Measurements from ENCODE around the gene IKZF5. TPM values are rescaled to one million over a fixed set of nuclear protein-coding genes. Genes with fewer than 3 reads are reported as not detected.

IKZF5 gene
- total and polyA plus RNA-seq, 2 donors (not counting 1 experiment from before 2014, with no cell fraction given) = 15.8 to 24.6 TPM

DNA sequence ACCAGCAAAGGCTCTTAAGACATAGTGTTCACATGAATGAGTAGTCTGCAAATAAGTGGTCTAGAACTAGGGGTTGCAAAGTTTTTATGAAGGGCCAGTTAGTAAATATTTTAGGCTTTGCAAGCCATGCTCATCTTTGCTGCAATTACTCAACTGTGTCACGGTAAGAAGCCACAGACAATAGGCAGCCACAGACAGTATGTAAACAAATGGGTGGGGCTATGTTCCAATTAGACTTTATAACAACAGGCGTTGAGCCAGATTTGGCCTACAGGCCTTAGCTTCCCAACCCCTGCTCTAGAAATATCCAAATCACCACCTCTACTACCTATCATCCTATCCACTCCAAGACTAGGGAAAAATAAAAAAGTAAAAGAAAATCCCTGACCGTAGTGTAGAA, 9.2 kb downstream of the IKZF5 start:
- ATAC-seq (ENCODE audit: low read depth) = no peak
- DNase-seq = no peak
- 60% methylated on average over 1 of the region's 3 CpGs for WGBS (ENCODE audit: insufficient coverage)
- no peak overlapping the region for H3K4me3 ChIP-seq (ENCODE audit: control extremely low read depth in 1 of 5, extremely low read depth in 1 of 5, insufficient read depth in 1 of 5, low read depth in 2 of 5, low read length in 4 of 5)
- Mint-ChIP-seq H3K9me3 (ENCODE audit: insufficient read depth) (no peaks in the 10 kb centered on the region), H3K4me3 (no peak overlapping the region), H3K4me1 (peaks cover 23% of the 10 kb centered on the region), H3K27ac (no peak overlapping the region), H3K27me3 (no peaks in the 10 kb centered on the region)
- no peak for TF ChIP-seq EZH2 (IDR thresholded peaks at IDR 0.05; ENCODE audit: borderline replicate concordance, insufficient read depth, low read depth, low read length, poor library complexity, severe bottlenecking)
- TF ChIP-seq, protein P1, sequence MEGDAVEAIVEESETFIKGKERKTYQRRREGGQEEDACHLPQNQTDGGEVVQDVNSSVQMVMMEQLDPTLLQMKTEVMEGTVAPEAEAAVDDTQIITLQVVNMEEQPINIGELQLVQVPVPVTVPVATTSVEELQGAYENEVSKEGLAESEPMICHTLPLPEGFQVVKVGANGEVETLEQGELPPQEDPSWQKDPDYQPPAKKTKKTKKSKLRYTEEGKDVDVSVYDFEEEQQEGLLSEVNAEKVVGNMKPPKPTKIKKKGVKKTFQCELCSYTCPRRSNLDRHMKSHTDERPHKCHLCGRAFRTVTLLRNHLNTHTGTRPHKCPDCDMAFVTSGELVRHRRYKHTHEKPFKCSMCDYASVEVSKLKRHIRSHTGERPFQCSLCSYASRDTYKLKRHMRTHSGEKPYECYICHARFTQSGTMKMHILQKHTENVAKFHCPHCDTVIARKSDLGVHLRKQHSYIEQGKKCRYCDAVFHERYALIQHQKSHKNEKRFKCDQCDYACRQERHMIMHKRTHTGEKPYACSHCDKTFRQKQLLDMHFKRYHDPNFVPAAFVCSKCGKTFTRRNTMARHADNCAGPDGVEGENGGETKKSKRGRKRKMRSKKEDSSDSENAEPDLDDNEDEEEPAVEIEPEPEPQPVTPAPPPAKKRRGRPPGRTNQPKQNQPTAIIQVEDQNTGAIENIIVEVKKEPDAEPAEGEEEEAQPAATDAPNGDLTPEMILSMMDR (IDR thresholded peaks at IDR 0.05) = no peak
- ChIA-PET POLR2A (no interaction called here), CTCF (interaction anchor here (0.7 kb wide), 1 partner anchor 15 kb away, joined by 4 read pairs; no protein-coding TSS in a partner anchor)
- peaks cover 0 to 38% of the 10 kb centered on the region in 2 experiments for H3K36me3 ChIP-seq (replicated peaks in 1 of 2; ENCODE audit: control extremely low read depth in 1 of 2, control insufficient read depth in 1 of 2, extremely low read depth in 1 of 2, insufficient read depth in 2 of 2, low read length in 1 of 2)
- H2AFZ ChIP-seq (ENCODE audit: insufficient read depth, low read depth, low read length, poor library complexity, severe bottlenecking) = no peak overlapping the region
- no peak overlapping the region for H3K27ac ChIP-seq (ENCODE audit: low read length in 2 of 2)
- H3K9me3 ChIP-seq (ENCODE audit: control extremely low read depth in 1 of 3, control insufficient read depth in 2 of 3, insufficient read depth in 1 of 3, low read length in 2 of 3) = no peaks in the 10 kb centered on the region
- no peak overlapping the region for H3K4me2 ChIP-seq (replicated peaks; ENCODE audit: low read depth, low read length, poor library complexity, severe bottlenecking)
- peaks cover 70% of the 10 kb centered on the region for H3K79me2 ChIP-seq (ENCODE audit: control insufficient read depth, insufficient read depth, low read length)
- H3K9ac ChIP-seq (ENCODE audit: low read length) = no peak overlapping the region
- H3K27me3 ChIP-seq (replicated peaks in 1 of 4; ENCODE audit: control extremely low read depth in 1 of 4, control insufficient read depth in 3 of 4, insufficient read depth in 4 of 4, low read length in 3 of 4) = no peaks in the 10 kb centered on the region
- peaks cover 0 to 9% of the 10 kb centered on the region in 2 donors for H3K4me1 ChIP-seq (ENCODE audit: control insufficient read depth in 2 of 2, insufficient read depth in 2 of 2, low read length in 2 of 2)
- intact Hi-C loops (cut with micrococcal nuclease) = no loop called here
- peaks cover 72% of the 10 kb centered on the region for H4K20me1 ChIP-seq (ENCODE audit: control insufficient read depth, insufficient read depth, low read length, poor library complexity, severe bottlenecking)

DNA sequence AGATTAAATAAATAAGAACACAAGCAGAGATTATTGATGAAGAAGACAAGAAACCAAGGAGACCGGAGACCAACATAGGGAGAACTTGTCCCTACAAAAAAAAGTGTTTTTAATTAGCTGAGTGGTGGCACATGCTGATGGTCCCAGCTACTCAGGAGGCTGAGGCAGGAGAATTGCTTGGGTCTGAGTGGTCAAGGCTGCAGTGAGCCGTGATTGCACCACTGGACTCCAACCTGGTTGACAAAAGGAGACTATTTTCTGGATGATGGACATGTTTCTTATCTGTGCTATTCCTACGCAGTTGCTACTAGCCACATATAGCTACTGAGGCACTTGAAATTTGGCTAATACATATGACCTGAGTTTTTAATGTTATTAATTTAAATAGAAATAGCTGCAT, 9.7 kb downstream of the IKZF5 start:
- H3K79me2 ChIP-seq (ENCODE audit: control insufficient read depth, insufficient read depth, low read length) = peaks cover 66% of the 10 kb centered on the region
- no peak overlapping the region for H3K4me3 Mint-ChIP-seq
- no peaks in the 10 kb centered on the region for H3K9me3 ChIP-seq (ENCODE audit: control extremely low read depth in 1 of 3, control insufficient read depth in 2 of 3, insufficient read depth in 1 of 3, low read length in 2 of 3)
- H3K4me2 ChIP-seq (replicated peaks; ENCODE audit: low read depth, low read length, poor library complexity, severe bottlenecking) = no peak overlapping the region
- peaks cover 22% of the 10 kb centered on the region for H3K4me1 Mint-ChIP-seq
- no peaks in the 10 kb centered on the region for H3K27me3 ChIP-seq (replicated peaks in 1 of 4; ENCODE audit: control extremely low read depth in 1 of 4, control insufficient read depth in 3 of 4, insufficient read depth in 4 of 4, low read length in 3 of 4)
- intact Hi-C loops (cut with micrococcal nuclease) = no loop called here
- peaks cover 0 to 40% of the 10 kb centered on the region in 2 experiments for H3K36me3 ChIP-seq (replicated peaks in 1 of 2; ENCODE audit: control extremely low read depth in 1 of 2, control insufficient read depth in 1 of 2, extremely low read depth in 1 of 2, insufficient read depth in 2 of 2, low read length in 1 of 2)
- H3K9me3 Mint-ChIP-seq (ENCODE audit: insufficient read depth) = no peaks in the 10 kb centered on the region
- H3K9ac ChIP-seq (ENCODE audit: low read length) = no peak overlapping the region
- no CpG with 5 or more reads among the region's 3 CpGs for WGBS (ENCODE audit: insufficient coverage)
- H3K27ac ChIP-seq (ENCODE audit: low read length in 2 of 2) = no peak overlapping the region
- DNase-seq (no peak), ATAC-seq (ENCODE audit: low read depth) (no peak)
- ChIA-PET CTCF (interaction anchor here (0.7 to 0.9 kb wide), 2 partner anchors 15 to 22 kb away, joined by 3 to 4 read pairs; no protein-coding TSS in a partner anchor), POLR2A (no interaction called here)
- TF ChIP-seq, protein P1 (IDR thresholded peaks at IDR 0.05) = no peak
- TF ChIP-seq EZH2 (IDR thresholded peaks at IDR 0.05; ENCODE audit: borderline replicate concordance, insufficient read depth, low read depth, low read length, poor library complexity, severe bottlenecking) = no peak
- peaks cover 0 to 9% of the 10 kb centered on the region in 2 donors for H3K4me1 ChIP-seq (ENCODE audit: control insufficient read depth in 2 of 2, insufficient read depth in 2 of 2, low read length in 2 of 2)
- H3K27ac Mint-ChIP-seq = no peak overlapping the region
- peaks cover 70% of the 10 kb centered on the region for H4K20me1 ChIP-seq (ENCODE audit: control insufficient read depth, insufficient read depth, low read length, poor library complexity, severe bottlenecking)
- H3K27me3 Mint-ChIP-seq = no peaks in the 10 kb centered on the region
- H3K4me3 ChIP-seq (ENCODE audit: control extremely low read depth in 1 of 5, extremely low read depth in 1 of 5, insufficient read depth in 1 of 5, low read depth in 2 of 5, low read length in 4 of 5) = no peak overlapping the region
- H2AFZ ChIP-seq (ENCODE audit: insufficient read depth, low read depth, low read length, poor library complexity, severe bottlenecking) = no peak overlapping the region

Measured in B cell (primary cell).